ENCODE data around the gene FOXP1.

DNA sequence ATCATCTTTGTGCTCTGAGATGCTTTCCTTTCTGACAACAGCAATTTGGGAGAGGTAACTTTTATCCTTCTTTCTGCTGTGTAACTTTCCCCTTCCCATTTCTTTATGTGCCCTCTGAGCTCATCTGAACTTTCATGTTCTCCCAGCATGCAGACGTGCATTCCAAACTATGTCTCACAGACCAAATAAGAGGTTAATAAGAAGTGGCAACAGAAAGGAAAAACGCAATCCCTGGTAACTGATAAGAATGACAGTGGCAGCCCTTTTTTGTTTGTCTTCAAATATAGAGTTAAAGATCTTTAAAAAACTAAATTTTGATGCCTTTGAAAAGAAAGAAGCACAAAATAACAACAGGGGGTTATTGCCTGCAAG lies 533.4 kb downstream of the FOXP1 start:
- TF ChIP-seq, protein P1, sequence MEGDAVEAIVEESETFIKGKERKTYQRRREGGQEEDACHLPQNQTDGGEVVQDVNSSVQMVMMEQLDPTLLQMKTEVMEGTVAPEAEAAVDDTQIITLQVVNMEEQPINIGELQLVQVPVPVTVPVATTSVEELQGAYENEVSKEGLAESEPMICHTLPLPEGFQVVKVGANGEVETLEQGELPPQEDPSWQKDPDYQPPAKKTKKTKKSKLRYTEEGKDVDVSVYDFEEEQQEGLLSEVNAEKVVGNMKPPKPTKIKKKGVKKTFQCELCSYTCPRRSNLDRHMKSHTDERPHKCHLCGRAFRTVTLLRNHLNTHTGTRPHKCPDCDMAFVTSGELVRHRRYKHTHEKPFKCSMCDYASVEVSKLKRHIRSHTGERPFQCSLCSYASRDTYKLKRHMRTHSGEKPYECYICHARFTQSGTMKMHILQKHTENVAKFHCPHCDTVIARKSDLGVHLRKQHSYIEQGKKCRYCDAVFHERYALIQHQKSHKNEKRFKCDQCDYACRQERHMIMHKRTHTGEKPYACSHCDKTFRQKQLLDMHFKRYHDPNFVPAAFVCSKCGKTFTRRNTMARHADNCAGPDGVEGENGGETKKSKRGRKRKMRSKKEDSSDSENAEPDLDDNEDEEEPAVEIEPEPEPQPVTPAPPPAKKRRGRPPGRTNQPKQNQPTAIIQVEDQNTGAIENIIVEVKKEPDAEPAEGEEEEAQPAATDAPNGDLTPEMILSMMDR (optimal IDR thresholded peaks at IDR 0.05 in 1 of 3, IDR thresholded peaks at IDR 0.05 in 1 of 3, conservative IDR thresholded peaks at IDR 0.05 in 1 of 3; ENCODE audit: extremely low read depth in 1 of 3, insufficient read depth in 2 of 3, low read length in 3 of 3) = no peak
- no peak for TF ChIP-seq EZH2 (IDR thresholded peaks at IDR 0.05; ENCODE audit: low read length)

Measured in keratinocyte (primary cell).